CD4-positive, alpha-beta T cell treated with Interferon alpha-2 for 1 hour (primary cell): ENCODE results near the gene COL4A6.

Experiments used
- DNase-seq, 2 donors: peaks; one replicate each; pipeline ENCODE4 v3.0.0-alpha.2; 2020 to 2022

The COL4A6 gene

DNA sequence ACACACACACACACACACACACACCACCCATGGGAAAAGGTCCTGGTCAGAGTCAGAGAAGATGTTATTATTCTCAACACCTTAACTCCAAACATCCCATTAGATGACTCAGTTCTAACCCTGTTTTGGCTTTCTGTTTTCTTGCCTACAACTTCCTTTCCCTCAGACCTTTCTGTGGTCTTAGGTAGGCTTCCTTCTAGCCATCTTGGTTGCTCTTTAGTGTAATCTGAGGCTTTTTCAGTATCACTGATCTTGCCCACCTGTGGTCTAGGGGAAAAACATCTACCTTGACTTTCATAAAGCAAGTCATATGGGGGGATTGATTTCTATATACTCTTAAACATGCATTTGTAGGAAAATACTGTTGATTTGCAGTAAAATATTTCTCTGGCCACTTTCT is 289.7 kb downstream of the COL4A6 start:
- DNase-seq, result no peak

DNA sequence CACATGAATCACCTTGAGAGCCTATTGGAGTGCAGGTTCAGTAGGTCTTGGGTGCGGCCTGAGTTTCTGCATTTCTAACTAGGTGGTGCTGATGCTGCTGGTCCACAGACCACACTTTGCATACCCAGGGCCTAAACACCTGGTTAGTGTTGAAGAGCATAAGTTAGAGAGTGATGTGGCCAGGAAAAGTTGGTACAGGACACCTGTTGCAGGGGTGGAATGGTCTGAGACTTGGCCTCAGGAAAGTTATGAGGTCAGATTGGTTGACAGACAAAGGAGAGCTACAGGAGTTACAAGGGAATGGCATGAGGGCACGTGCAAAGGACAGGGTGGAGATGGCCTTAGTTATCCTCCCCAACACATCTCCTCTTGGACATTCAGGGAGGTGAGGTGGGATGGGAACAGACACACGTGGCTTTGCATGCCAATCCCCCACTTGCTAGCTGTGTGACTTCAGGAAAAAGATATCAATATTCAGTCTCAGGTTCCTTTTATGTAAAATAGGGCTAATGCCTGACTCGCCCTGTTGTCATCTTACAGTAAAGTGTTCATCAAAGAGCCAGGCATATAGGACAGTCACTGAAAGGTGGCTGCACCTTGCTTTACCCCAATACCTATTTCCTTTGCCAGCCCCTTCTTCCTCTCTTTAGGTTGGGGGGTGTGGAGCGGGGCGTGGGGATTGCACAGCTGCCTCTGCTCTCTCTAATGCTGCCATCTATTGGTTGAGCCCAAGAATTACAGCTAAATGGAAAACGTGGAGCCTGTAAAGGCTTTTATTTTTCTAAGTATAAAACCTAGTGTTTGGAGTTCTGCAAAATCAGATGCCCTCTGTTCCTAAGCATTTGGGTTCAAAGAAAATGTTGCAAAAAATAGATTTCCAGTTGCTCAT is 299.2 kb downstream of the COL4A6 start:
- DNase-seq, result peak in 1 of 2 donors; percentile 13

DNA sequence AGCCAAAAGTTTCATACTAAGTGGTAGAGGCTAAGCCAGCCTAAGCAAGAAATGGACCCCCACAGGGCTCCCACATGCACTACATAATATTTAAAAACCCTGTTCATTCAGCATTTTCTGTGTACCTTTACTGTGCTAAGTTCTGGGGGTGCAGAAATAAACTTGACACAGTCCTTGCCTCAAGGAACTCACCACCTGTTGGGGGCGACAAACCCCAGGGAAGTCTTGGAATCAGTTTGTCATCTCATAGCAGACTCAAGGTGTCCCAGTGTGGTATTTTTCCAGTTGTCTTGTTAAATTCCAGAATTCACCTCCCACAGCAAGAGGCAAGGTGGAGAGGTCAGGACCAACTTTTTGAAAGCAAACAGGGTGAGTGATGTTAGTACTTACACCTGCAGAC is 303.5 kb downstream of the COL4A6 start:
- no peak for DNase-seq

DNA sequence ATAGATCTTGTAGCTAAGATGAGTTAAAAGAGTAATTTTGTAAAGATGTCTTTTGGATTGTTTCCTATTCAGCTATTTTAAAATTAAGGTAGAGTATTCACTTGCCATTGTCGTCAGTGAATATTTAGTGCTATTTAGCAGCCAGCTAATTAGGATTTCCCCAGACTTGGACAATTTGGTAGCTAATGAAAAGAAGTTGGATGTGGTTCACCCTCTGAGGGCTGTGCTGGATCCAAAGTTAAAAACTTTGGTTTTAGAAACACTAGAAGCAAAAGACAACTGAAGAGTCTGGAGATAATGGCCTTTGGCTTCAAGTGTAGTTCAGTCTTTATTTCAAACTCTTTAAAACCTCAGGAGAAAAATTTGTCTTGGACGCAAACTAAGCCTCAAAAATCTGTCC is 305.3 kb downstream of the COL4A6 start:
- DNase-seq, result no peak

DNA sequence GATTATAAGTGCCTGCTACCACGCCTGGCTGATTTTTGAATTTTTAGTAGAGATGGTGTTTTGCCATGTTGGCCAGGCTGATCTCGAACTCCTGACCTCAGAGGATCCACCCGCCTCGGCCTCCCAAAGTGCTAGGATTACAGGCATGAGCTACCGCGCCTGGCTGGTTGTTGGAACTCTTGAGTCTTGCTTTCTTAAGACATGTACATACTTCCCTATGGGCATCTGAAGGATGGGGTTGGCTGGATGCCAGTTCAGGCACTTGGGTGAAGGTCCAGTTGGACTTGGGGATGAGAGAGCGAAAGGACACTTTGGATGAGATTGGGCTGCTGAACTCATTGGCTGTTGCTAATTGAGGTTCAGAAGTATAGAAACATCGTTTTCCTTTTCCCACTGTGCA is 306.2 kb downstream of the COL4A6 start:
- DNase-seq, result no peak

DNA sequence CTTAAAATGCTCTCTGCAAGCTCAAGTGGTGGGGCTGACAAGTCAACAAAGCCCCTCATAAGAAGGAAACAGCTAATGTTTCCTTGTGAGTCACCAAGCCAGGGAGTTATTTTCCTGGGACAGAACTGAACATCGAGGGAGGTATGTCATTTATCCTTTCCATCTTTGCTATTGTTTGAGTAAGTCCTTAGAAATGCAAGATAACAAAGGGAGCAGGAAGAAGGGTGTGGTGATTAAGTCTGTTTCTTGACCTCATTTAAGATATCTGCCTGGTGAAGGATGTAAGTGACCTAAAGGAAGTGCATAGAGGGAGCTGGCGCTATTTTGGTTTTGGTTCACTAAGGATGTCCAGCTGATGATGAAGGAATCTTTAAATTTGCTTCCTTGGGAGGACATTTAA is 306.8 kb downstream of the COL4A6 start:
- DNase-seq, result no peak

DNA sequence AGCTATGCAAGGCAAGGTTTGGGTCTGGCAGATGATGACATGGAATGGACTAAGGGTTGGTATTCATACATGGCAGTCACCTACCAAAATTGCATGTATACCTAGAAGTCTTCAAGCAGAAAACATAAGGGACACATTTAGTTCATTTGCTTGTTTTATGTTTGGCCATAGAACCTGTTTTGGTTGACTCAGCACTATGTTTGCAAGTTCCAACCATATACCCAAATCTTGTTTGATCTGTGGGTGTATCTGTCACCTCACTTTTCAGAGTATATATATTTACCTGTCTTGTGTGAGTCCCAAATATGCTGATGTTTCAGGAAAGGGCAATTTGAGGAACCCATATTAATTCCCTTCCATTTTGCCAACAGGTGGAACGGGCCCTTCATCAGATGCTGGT is 307.3 kb downstream of the COL4A6 start:
- DNase-seq, result no peak

DNA sequence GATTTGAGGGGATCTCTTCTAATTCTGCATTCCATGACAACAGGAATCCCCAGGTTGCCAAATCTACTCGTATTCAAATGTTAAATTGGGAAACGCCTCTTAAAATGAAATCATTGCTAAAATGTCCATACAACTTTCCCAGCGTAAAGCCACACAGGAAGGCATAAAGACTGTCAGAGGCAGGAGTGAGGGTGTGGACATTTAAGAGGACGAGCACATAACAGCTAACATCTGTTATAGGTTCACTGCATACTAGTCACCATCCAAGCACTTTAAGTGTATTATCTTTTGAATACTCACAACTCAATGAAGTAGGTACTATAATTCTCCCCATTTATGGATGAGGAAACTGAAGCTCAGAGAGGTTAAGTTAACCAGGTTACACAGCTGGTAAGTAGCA is 311.1 kb downstream of the COL4A6 start:
- no peak for DNase-seq

DNA sequence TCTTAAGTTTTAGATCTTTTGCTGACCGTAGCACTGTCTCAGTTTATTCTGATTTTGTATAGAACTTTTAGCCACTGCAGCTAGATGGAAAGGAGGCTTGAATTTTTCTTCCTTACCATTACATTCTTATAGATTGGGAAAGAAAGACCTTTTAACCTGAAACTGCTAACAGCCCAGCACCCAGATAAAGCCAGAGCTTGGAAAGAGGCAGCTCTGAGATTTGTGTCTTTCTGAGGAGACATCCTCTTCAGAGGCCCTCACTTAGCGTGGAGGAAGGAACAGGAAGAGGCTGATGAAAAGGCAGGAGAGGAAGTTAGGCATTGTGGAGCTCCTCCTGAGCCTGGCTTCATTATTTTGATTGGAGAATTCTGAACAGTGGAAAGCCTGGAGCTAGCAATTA is 311.6 kb downstream of the COL4A6 start:
- DNase-seq, result no peak

DNA sequence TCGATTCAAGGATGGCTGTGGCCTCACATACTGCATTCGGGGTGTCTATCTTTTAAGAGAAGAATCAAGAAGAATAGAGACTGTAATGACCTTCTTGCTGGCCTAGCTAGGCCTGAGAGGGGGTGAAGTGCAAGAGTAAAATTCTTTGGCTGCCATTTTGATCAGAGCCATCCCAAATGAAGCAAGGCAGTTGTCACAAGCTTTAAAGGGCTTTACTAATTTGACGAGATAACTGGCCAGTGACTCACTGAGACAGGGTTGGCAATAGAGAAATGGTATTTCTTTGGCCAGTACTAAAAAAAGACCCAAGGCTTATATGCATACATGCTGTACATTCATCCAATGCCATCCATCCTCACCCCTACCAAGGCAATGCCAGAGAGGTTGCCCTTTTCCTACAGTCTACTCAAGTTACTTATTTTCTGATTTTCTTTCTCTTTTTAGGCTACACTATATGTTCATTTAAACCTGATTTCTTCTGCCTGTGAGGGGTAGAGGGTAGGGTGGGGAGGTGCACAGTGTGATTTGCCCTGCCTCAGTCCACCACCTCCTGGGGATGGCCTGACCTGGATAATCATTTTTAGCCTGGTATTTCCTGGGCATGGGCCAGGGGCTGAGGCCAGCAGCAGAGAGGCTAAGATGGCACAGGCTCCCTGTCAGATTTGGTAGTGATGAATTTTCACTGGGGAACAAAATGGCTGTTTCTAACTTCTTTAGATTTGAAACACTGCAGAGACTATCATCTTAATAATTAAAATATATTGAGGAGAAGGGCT is 314.4 kb downstream of the COL4A6 start:
- DNase-seq, result no peak

DNA sequence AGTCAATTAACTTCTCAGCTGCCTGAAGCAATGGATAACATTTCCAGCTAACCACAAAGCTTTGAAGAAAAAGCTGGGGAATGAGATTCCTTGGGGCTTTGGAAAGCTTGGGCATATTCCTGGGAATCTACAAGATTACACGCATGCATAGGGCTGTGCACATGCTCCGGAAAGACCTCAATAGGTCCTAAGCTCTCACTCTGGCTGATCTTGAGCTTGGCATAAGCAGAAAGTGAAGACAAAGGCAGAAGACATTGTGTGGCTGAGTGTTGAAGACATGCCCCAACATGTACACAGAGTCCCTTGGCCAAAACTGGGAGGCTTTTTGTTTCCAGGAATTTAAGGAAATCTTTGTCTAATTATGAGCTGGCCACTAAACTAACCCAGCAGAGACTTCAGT is 315.5 kb downstream of the COL4A6 start:
- no peak for DNase-seq

DNA sequence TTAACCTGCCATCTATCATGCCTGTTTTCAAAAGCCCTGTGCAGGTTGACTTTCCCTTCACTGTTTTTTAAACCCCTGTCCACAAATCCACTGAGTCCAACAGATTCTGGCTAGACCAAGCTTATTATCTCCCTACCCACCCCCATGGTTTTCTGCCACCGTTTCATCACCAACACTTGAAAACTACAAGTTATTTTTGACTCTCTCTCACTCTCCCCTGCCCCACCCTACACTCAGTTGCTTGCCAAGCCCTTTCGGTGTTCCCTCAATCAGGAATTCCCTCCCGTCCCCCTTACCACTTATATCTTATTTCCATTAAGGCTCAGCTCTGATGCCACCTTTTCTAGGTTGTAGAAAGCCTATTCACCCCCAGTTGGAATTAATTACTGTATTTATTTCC is 316.9 kb downstream of the COL4A6 start:
- DNase-seq, result no peak

DNA sequence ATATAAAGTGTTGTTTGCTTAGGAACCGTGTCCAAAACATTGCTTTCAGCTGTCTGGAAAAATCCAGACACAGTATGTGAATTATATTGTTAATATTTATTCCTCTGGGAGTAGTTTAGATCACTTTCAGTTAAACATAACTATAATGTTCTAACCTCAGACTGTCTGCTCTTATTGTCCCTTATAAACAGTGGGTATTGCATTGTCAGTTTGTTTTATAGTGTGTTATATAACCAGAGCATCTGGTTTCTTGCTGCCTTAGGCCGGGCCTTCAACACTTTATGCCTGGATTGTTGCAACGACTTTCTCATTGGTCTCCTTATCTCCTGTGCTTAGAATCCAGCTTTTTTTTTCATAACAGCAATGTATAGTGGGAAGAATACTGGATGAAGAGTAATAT is 320.2 kb downstream of the COL4A6 start:
- no peak for DNase-seq

DNA sequence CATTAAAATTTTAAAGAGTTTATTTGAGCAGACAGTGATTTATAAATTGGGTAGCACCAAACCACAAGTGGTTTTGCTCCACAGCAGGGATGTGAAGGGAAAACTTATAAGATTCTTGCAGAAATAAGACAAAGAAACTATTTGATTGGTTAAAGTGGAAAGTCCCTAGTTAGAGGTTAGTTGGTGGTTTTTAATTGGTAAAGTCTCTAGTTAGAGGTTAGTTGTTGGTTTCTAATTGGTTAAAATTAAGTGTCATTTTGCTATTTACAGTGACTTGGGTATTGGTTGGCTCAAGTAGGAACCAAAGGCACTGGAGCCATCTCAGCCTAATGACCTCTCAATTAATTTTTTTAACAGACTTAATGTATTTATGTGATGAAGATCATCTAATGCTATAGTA is 323.7 kb downstream of the COL4A6 start:
- DNase-seq, result no peak
